ENCODE data around the gene ATP2B2.

GRCh38 chr3:10343526-10343925, 161.9 kb downstream of the ATP2B2 start:
- TF ChIP-seq CREB5 (CRISPR knock-in tag; IDR thresholded peaks at IDR 0.05; ENCODE audit: low read depth) (no peak), ISL1 (CRISPR knock-in tag; IDR thresholded peaks at IDR 0.05) (no peak), GLIS3 (CRISPR knock-in tag; IDR thresholded peaks at IDR 0.05) (no peak), ESRRG (CRISPR knock-in tag; IDR thresholded peaks at IDR 0.05) (no peak), RARB (CRISPR knock-in tag; IDR thresholded peaks at IDR 0.05) (no peak), ZFP30 (CRISPR knock-in tag; IDR thresholded peaks at IDR 0.05) (no peak), OSR1 (CRISPR knock-in tag; IDR thresholded peaks at IDR 0.05) (no peak), TCF4 (CRISPR knock-in tag; IDR thresholded peaks at IDR 0.05; ENCODE audit: borderline replicate concordance) (no peak), PPARA (CRISPR knock-in tag; IDR thresholded peaks at IDR 0.05; ENCODE audit: borderline replicate concordance) (no peak), ZFP3 (CRISPR knock-in tag; IDR thresholded peaks at IDR 0.05) (no peak), ARNTL (CRISPR knock-in tag; IDR thresholded peaks at IDR 0.05; ENCODE audit: borderline replicate concordance, low read depth) (no peak), POU6F1 (CRISPR knock-in tag; IDR thresholded peaks at IDR 0.05; ENCODE audit: borderline replicate concordance, low read depth) (no peak)
- TF ChIP-seq, protein P1, sequence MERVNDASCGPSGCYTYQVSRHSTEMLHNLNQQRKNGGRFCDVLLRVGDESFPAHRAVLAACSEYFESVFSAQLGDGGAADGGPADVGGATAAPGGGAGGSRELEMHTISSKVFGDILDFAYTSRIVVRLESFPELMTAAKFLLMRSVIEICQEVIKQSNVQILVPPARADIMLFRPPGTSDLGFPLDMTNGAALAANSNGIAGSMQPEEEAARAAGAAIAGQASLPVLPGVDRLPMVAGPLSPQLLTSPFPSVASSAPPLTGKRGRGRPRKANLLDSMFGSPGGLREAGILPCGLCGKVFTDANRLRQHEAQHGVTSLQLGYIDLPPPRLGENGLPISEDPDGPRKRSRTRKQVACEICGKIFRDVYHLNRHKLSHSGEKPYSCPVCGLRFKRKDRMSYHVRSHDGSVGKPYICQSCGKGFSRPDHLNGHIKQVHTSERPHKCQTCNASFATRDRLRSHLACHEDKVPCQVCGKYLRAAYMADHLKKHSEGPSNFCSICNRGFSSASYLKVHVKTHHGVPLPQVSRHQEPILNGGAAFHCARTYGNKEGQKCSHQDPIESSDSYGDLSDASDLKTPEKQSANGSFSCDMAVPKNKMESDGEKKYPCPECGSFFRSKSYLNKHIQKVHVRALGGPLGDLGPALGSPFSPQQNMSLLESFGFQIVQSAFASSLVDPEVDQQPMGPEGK (CRISPR knock-in tag; IDR thresholded peaks at IDR 0.05; ENCODE audit: borderline replicate concordance) = no peak
- TF ChIP-seq, protein P2, sequence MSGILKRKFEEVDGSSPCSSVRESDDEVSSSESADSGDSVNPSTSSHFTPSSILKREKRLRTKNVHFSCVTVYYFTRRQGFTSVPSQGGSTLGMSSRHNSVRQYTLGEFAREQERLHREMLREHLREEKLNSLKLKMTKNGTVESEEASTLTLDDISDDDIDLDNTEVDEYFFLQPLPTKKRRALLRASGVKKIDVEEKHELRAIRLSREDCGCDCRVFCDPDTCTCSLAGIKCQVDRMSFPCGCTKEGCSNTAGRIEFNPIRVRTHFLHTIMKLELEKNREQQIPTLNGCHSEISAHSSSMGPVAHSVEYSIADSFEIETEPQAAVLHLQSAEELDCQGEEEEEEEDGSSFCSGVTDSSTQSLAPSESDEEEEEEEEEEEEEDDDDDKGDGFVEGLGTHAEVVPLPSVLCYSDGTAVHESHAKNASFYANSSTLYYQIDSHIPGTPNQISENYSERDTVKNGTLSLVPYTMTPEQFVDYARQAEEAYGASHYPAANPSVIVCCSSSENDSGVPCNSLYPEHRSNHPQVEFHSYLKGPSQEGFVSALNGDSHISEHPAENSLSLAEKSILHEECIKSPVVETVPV (CRISPR knock-in tag; IDR thresholded peaks at IDR 0.05) = no peak

Data from SK-N-SH treated with all-trans-retinoic acid at 6 μM for 48 hours (cell line).